DOHH2 (cell line): ENCODE data around the gene RCOR1.

Experiments used
- CTCF ChIP-seq: fragments of 200-600 bp; sonication (generic); IDR thresholded peaks from one replicate; pipeline ENCODE4 v1.5.1; 2014; ENCODE audit warnings: antibody characterized with exemption, mild to moderate bottlenecking, low read depth, low read length; ENCODE audit not compliant: poor library complexity, severe bottlenecking
- EZH2phosphoT487 ChIP-seq: fragments of 200-600 bp; sonication (generic); IDR thresholded peaks from 2 replicates; pipeline ENCODE4 v1.6.1; 2017; ENCODE audit warnings: borderline replicate concordance, mild to moderate bottlenecking, antibody characterized with exemption, low read length, moderate library complexity, mixed read lengths

- TF ChIP-seq CTCF (no peak), EZH2phosphoT487 (no peak)
Observed at GRCh38 chr14:102667703-102668102, 75.3 kb downstream of the RCOR1 start.
